HCT116 (cell line): Measurements from ENCODE around the gene MACROD1. TPM values are rescaled to one million over a fixed set of nuclear protein-coding genes. Genes with fewer than 3 reads are reported as not detected.

ENCODE experiments used
- ATAC-seq: fragments of 200-7000 bp; cut with Tn5 transposase; 2 replicates; pipeline ENCODE4 v1.9.1; 2020; ENCODE audit warnings: mild to moderate bottlenecking, moderate library complexity
- BruUV-seq: library from RNA; stranded (reverse); fragments of 400-500 nt; replicated peaks from 2 replicates; lab custom pipeline; 2021; lab: Mats Ljungman, UMichigan
- CTCF ChIA-PET: fragments of 300-600 bp; sonication (Branson Sonifier 250); formaldehyde crosslinking; loops from one replicate; lab custom pipeline; 2021; ENCODE audit warnings: antibody characterized with exemption; lab: Charles Lee
- POLR2A ChIA-PET: fragments of 300-600, 350-600 bp; sonication (Branson Sonifier 250); formaldehyde crosslinking; loops from one replicate; lab custom pipeline; 2021; ENCODE audit warnings: antibody characterized with exemption; lab: Charles Lee
- RAD21 ChIA-PET, 2 experiments: fragments of 300-600 bp; sonication (Branson Sonifier 250); formaldehyde crosslinking; loops; one replicate each; lab custom pipeline; 2023; ENCODE audit warnings: low total read pairs in 2 of 2; ENCODE audit not compliant: uncharacterized antibody in 2 of 2, unreplicated experiment in 2 of 2, low non-redundant PET in 1 of 2; lab: Charles Lee
- DNase-seq: peaks from one replicate; pipeline ENCODE4 v3.0.0-alpha.2; 2010; ENCODE audit warnings: low read depth, low spot score
- H2AFZ ChIP-seq: fragments of 200-600 bp; shearing (Covaris generic), sonication (generic); 2 replicates; pipeline ENCODE4 v1.6.1; 2017; ENCODE audit warnings: low read depth, mixed run types, mixed read lengths, antibody characterized with exemption, low read length; ENCODE audit not compliant: poor library complexity, severe bottlenecking
- H3K27ac ChIP-seq: 2 replicates; pipeline ENCODE4 v1.5.1; 2012; ENCODE audit warnings: low read depth, low read length
- H3K27me3 ChIP-seq: fragments of 200-600 bp; sonication (generic); 2 replicates; pipeline ENCODE4 v1.6.1; 2016; ENCODE audit warnings: mixed run types, low read length, mixed read lengths; ENCODE audit not compliant: insufficient read depth
- H3K36me3 ChIP-seq, 2 experiments: fragments of 200-500 bp in 1 of 2; fragments of 200-600 bp in 1 of 2; sonication (Bioruptor generic) in 1 of 2; sonication (generic) in 1 of 2; 2 replicates each; pipeline versions ENCODE4 v1.5.1 to v1.6.1; 2014 to 2016; ENCODE audit warnings: low read length in 2 of 2, inconsistent platforms in 1 of 2, mixed read lengths in 1 of 2, mixed run types in 1 of 2; ENCODE audit not compliant: insufficient read depth in 2 of 2, control insufficient read depth in 1 of 2
- H3K4me1 ChIP-seq, 2 experiments: fragments of 200-600 bp in 1 of 2; sonication (generic) in 1 of 2; 2 replicates each; pipeline versions ENCODE4 v1.5.1 to v1.6.1; 2012 to 2017; ENCODE audit warnings: low read length in 2 of 2, inconsistent platforms in 1 of 2, mild to moderate bottlenecking in 1 of 2, mixed read lengths in 1 of 2, mixed run types in 1 of 2, moderate library complexity in 1 of 2; ENCODE audit not compliant: insufficient read depth in 2 of 2, control insufficient read depth in 1 of 2
- H3K4me2 ChIP-seq: fragments of 200-600 bp; sonication (generic); 2 replicates; pipeline ENCODE4 v1.6.1; 2017; ENCODE audit warnings: mixed run types, low read length, mixed read lengths
- H3K4me3 ChIP-seq, 2 experiments: fragments of 200-600 bp in 1 of 2; sonication (generic) in 1 of 2; replicated peaks in 1 of 2; 2 replicates each; pipeline ENCODE4 v1.5.1; 2011 to 2016; ENCODE audit warnings: low read length in 2 of 2, control low read depth in 1 of 2, low read depth in 1 of 2, mild to moderate bottlenecking in 1 of 2, mixed read lengths in 1 of 2, mixed run types in 1 of 2
- H3K79me2 ChIP-seq: fragments of 200-600 bp; sonication (generic); 2 replicates; pipeline ENCODE4 v1.6.1; 2017; ENCODE audit warnings: mild to moderate bottlenecking, mixed run types, low read length, moderate library complexity, mixed read lengths; ENCODE audit not compliant: insufficient read depth
- H3K9ac ChIP-seq: fragments of 200-600 bp; sonication (generic); 2 replicates; pipeline ENCODE4 v1.6.1; 2016; ENCODE audit warnings: low read length, mixed read lengths
- H3K9me2 ChIP-seq: fragments of 200-600 bp; sonication (generic), shearing (Covaris generic); 2 replicates; pipeline ENCODE4 v1.6.1; 2017; ENCODE audit warnings: mixed run types, mild to moderate bottlenecking, moderate library complexity; ENCODE audit not compliant: insufficient read depth
- H3K9me3 ChIP-seq, 2 experiments: fragments of 200-500 bp in 1 of 2; fragments of 200-600 bp in 1 of 2; sonication (Bioruptor generic) in 1 of 2; sonication (generic) in 1 of 2; 2 replicates each; pipeline ENCODE4 v1.6.1; 2014 to 2017; ENCODE audit warnings: low read length in 2 of 2, mixed read lengths in 2 of 2, inconsistent platforms in 1 of 2, low read depth in 1 of 2, mild to moderate bottlenecking in 1 of 2, mixed run types in 1 of 2, moderate library complexity in 1 of 2; ENCODE audit not compliant: control insufficient read depth in 1 of 2, insufficient read depth in 1 of 2
- H4K20me1 ChIP-seq: fragments of 200-600 bp; sonication (generic), shearing (Covaris generic); 2 replicates; pipeline ENCODE4 v1.6.1; 2017; ENCODE audit warnings: mixed run types, mild to moderate bottlenecking, moderate library complexity; ENCODE audit not compliant: insufficient read depth
- ATF3 ChIP-seq: IDR thresholded peaks from 2 replicates; pipeline ENCODE4 v1.6.1; 2012
- CTCF ChIP-seq, 3 experiments: fragments of 200-600 bp in 1 of 3; sonication (generic) in 1 of 3; IDR thresholded peaks in 2 of 3; conservative IDR thresholded peaks in 1 of 3; 2 replicates each; pipeline ENCODE4 v1.5.1; 2012 to 2017; ENCODE audit warnings: low read depth in 2 of 3, low read length in 2 of 3, antibody characterized with exemption in 1 of 3, borderline replicate concordance in 1 of 3, control low read depth in 1 of 3, mild to moderate bottlenecking in 1 of 3, mixed read lengths in 1 of 3, mixed run types in 1 of 3, moderate library complexity in 1 of 3; ENCODE audit not compliant: insufficient read depth in 1 of 3
- EGR1 ChIP-seq: IDR thresholded peaks from 2 replicates; pipeline ENCODE4 v1.6.1; 2012; ENCODE audit warnings: low read depth
- EZH2 ChIP-seq: fragments of 200-600 bp; sonication (generic); IDR thresholded peaks from 2 replicates; pipeline ENCODE4 v1.6.1; 2017; ENCODE audit warnings: antibody characterized with exemption, mixed run types
- EZH2phosphoT487 ChIP-seq: fragments of 200-600 bp; IDR thresholded peaks from 2 replicates; pipeline ENCODE4 v1.6.1; 2018; ENCODE audit warnings: antibody characterized with exemption, borderline replicate concordance
- MAX ChIP-seq: IDR thresholded peaks from 2 replicates; pipeline ENCODE4 v1.6.1; 2012
- POLR2A ChIP-seq: IDR thresholded peaks from 2 replicates; pipeline ENCODE4 v1.7.0; 2011; ENCODE audit warnings: borderline replicate concordance; ENCODE audit not compliant: insufficient read depth, insufficient read length; ENCODE audit errors: extremely low read depth
- RAD21 ChIP-seq: IDR thresholded peaks from 2 replicates; pipeline ENCODE4 v1.6.1; 2012; ENCODE audit warnings: low read depth, mild to moderate bottlenecking
- TCF7L2 ChIP-seq: IDR thresholded peaks from 2 replicates; pipeline ENCODE4 v1.7.0; 2011; ENCODE audit warnings: borderline replicate concordance, inconsistent platforms; ENCODE audit not compliant: insufficient read depth, insufficient read length; ENCODE audit errors: extremely low read depth
- YY1 ChIP-seq: IDR thresholded peaks from 2 replicates; pipeline ENCODE4 v1.6.1; 2011; ENCODE audit warnings: low read length, low read depth, moderate library complexity, mild to moderate bottlenecking; ENCODE audit not compliant: insufficient replicate concordance; ENCODE audit errors: extremely low read depth
- intact Hi-C: fragments of 100-400 bp; cut with micrococcal nuclease; formaldehyde crosslinking; loops from 2 replicates; pipeline ENCODE4 v1.10.0; 2022
- total RNA-seq: library from RNA; stranded (reverse); gene quantifications from one replicate; pipeline ENCODE4 v1.2.1, GENCODE V29; 2021; ENCODE audit not compliant: unreplicated experiment

The MACROD1 gene
- total RNA-seq, 1 experiment from 2014 or later, result 61.1 TPM

- intact Hi-C loops, result no loop called here
- DNase-seq, result no peak
- no peaks in the 10 kb centered on the region for H3K27me3 ChIP-seq
- ATAC-seq, result no peak
- H3K9ac ChIP-seq, result no peak overlapping the region
- no peak overlapping the region for H3K4me3 ChIP-seq
- no peak overlapping the region for H2AFZ ChIP-seq
- no peaks in the 10 kb centered on the region for H3K36me3 ChIP-seq
- H3K4me1 ChIP-seq, result no peaks in the 10 kb centered on the region
- H4K20me1 ChIP-seq, result no peaks in the 10 kb centered on the region
- no peaks in the 10 kb centered on the region for H3K9me2 ChIP-seq
- no peaks in the 10 kb centered on the region for H3K9me3 ChIP-seq
- no peak for TF ChIP-seq ATF3
- no peak for TF ChIP-seq EZH2
- no peak for TF ChIP-seq YY1
- no peak for TF ChIP-seq EGR1
- TF ChIP-seq TCF7L2, result no peak
- no peak for TF ChIP-seq RAD21
- no peak for TF ChIP-seq CTCF (IDR thresholded peaks at IDR 0.05 in 2 of 3, conservative IDR thresholded peaks at IDR 0.05 in 1 of 3; ENCODE audit: borderline replicate concordance in 1 of 3, insufficient read depth in 1 of 3, low read depth in 2 of 3, low read length in 2 of 3)
- no peak for TF ChIP-seq MAX
- TF ChIP-seq POLR2A, result no peak
- no peak for TF ChIP-seq EZH2phosphoT487
- H3K4me2 ChIP-seq, result no peak overlapping the region
- no peak overlapping the region for H3K27ac ChIP-seq
- ChIA-PET CTCF (no interaction called here), POLR2A (no interaction called here), RAD21 (no interaction called here)
- BruUV-seq, result no TSS peak
- H3K79me2 ChIP-seq, result no peaks in the 10 kb centered on the region
These were observed 102.1 kb downstream of the MACROD1 start for GRCh38 chr11:64063777-64064176.
